B cell (primary cell): ENCODE results near the gene RAB12. TPM values are rescaled to one million over a fixed set of nuclear protein-coding genes. Genes with fewer than 3 reads are reported as not detected.

Source experiments
- ATAC-seq: fragments of 200-7000 bp; cut with Tn5 transposase; one replicate; pipeline ENCODE4 v1.10.0; 2021; ENCODE audit warnings: low read depth, mild to moderate bottlenecking, moderate number of reproducible peaks, moderate library complexity
- CTCF ChIA-PET: fragments of 350-600 bp; sonication (Branson Sonifier 250); formaldehyde crosslinking; loops from one replicate; lab custom pipeline; 2021; ENCODE audit warnings: antibody characterized with exemption, inconsistent platforms; lab: Charles Lee
- POLR2A ChIA-PET: fragments of 350-600 bp; sonication (Branson Sonifier 250); formaldehyde crosslinking; loops from one replicate; lab custom pipeline; 2021; ENCODE audit warnings: antibody characterized with exemption; lab: Charles Lee
- DNase-seq: peaks from one replicate; pipeline ENCODE4 v3.0.0; 2013
- H2AFZ ChIP-seq: 2 replicates; pipeline ENCODE4 v1.6.1; 2012; ENCODE audit warnings: mild to moderate bottlenecking, low read depth, low read length; ENCODE audit not compliant: insufficient read depth, poor library complexity, severe bottlenecking
- H3K27ac ChIP-seq, 2 donors: 1 replicate in 1 of 2; 2 replicates in 1 of 2; pipeline ENCODE4 v1.5.1; 2012 to 2013; ENCODE audit warnings: low read length in 2 of 2, mild to moderate bottlenecking in 2 of 2, moderate library complexity in 1 of 2
- H3K27me3 ChIP-seq, 4 experiments: fragments of 200-600 bp in 1 of 4; sonication (generic) in 1 of 4; replicated peaks in 1 of 4; 1 replicate in 2 of 4; 2 replicates in 2 of 4; pipeline versions ENCODE4 v1.6.1 to v1.7.0; 2013 to 2016; ENCODE audit warnings: low read length in 3 of 4, mild to moderate bottlenecking in 2 of 4, mixed read lengths in 1 of 4, moderate library complexity in 1 of 4; ENCODE audit not compliant: insufficient read depth in 4 of 4, control insufficient read depth in 3 of 4; ENCODE audit errors: control extremely low read depth in 1 of 4
- H3K36me3 ChIP-seq, 2 experiments: replicated peaks in 1 of 2; 1 replicate in 1 of 2; 2 replicates in 1 of 2; pipeline versions ENCODE4 v1.6.1 to v1.7.1; 2013; ENCODE audit warnings: low read length in 1 of 2; ENCODE audit not compliant: insufficient read depth in 2 of 2, control insufficient read depth in 1 of 2; ENCODE audit errors: control extremely low read depth in 1 of 2, extremely low read depth in 1 of 2
- H3K4me1 ChIP-seq, 2 donors: fragments of 200-600 bp in 1 of 2; sonication (generic) in 1 of 2; 1 replicate in 1 of 2; 2 replicates in 1 of 2; pipeline versions ENCODE4 v1.5.1 to v1.6.1; 2013 to 2017; ENCODE audit warnings: low read length in 2 of 2; ENCODE audit not compliant: control insufficient read depth in 2 of 2, insufficient read depth in 2 of 2
- H3K4me2 ChIP-seq: replicated peaks from 2 replicates; pipeline ENCODE3; 2012; ENCODE audit warnings: mild to moderate bottlenecking, low read depth, low read length; ENCODE audit not compliant: poor library complexity, severe bottlenecking
- H3K4me3 ChIP-seq, 5 experiments: fragments of 200-600 bp in 1 of 5; sonication (generic) in 1 of 5; 1 replicate in 3 of 5; 2 replicates in 2 of 5; pipeline versions ENCODE4 v1.5.1 to v1.7.0; 2011 to 2016; ENCODE audit warnings: low read length in 4 of 5, mild to moderate bottlenecking in 4 of 5, low read depth in 2 of 5, control low read depth in 1 of 5, moderate library complexity in 1 of 5; ENCODE audit not compliant: insufficient read depth in 1 of 5; ENCODE audit errors: control extremely low read depth in 1 of 5, extremely low read depth in 1 of 5
- H3K79me2 ChIP-seq: fragments of 200-600 bp; sonication (generic); one replicate; pipeline ENCODE4 v1.6.0; 2016; ENCODE audit warnings: low read length; ENCODE audit not compliant: control insufficient read depth, insufficient read depth
- H3K9ac ChIP-seq: fragments of 200-600 bp; sonication (generic); 2 replicates; pipeline ENCODE4 v1.6.1; 2017; ENCODE audit warnings: mild to moderate bottlenecking, low read length, moderate library complexity
- H3K9me3 ChIP-seq, 3 donors: one replicate each; pipeline versions ENCODE4 v1.6.1 to v1.7.1; 2013; ENCODE audit warnings: low read length in 2 of 3; ENCODE audit not compliant: control insufficient read depth in 2 of 3, insufficient read depth in 1 of 3; ENCODE audit errors: control extremely low read depth in 1 of 3
- H4K20me1 ChIP-seq: 2 replicates; pipeline ENCODE4 v1.6.0; 2012; ENCODE audit warnings: mild to moderate bottlenecking, low read length; ENCODE audit not compliant: insufficient read depth, control insufficient read depth, poor library complexity, severe bottlenecking
- H3K27ac Mint-ChIP-seq: one replicate; pipeline ENCODE4 v1.8.0; 2021; ENCODE audit warnings: mixed read lengths
- H3K27me3 Mint-ChIP-seq: one replicate; pipeline ENCODE4 v1.8.0; 2021; ENCODE audit warnings: mixed read lengths
- H3K4me1 Mint-ChIP-seq: one replicate; pipeline ENCODE4 v1.8.0; 2021; ENCODE audit warnings: mixed read lengths
- H3K4me3 Mint-ChIP-seq: one replicate; pipeline ENCODE4 v1.8.0; 2021; ENCODE audit warnings: mixed read lengths
- H3K9me3 Mint-ChIP-seq: one replicate; pipeline ENCODE4 v1.8.0; 2022; ENCODE audit warnings: mixed read lengths; ENCODE audit not compliant: insufficient read depth
- CTCF ChIP-seq: fragments of 200-600 bp; IDR thresholded peaks from one replicate; pipeline ENCODE4 v1.8.0; 2022; ENCODE audit warnings: antibody characterized with exemption, mild to moderate bottlenecking
- EZH2 ChIP-seq: IDR thresholded peaks from 2 replicates; pipeline ENCODE4 v1.6.1; 2012; ENCODE audit warnings: borderline replicate concordance, low read depth, mild to moderate bottlenecking, moderate library complexity, low read length; ENCODE audit not compliant: insufficient read depth, poor library complexity, severe bottlenecking
- WGBS: methylation state at CpG from one replicate; pipeline ENCODE4 v1.1.5; 2013; ENCODE audit warnings: missing lambda C conversion rate; ENCODE audit not compliant: insufficient coverage; 5-methylcytosine and 5-hydroxymethylcytosine counted together
- intact Hi-C: fragments of 100-400 bp; cut with micrococcal nuclease; formaldehyde crosslinking; loops from one replicate; pipeline ENCODE4 v1.10.0; 2022
- polyA plus RNA-seq: library from polyadenylated mRNA; depleted of rRNA; stranded (reverse); fragments of >200 nt; gene quantifications from 2 replicates; pipeline ENCODE4 v1.2.3, GENCODE V29; 2012
- total RNA-seq, 2 donors: library from RNA; stranded (reverse); fragments of 120-200 nt in 1 of 2; gene quantifications; 1 replicate in 1 of 2; 2 replicates in 1 of 2; pipeline versions ENCODE4 v1.2.3 to v1.2.4, GENCODE V29; 2013 to 2022

Gene RAB12
- total and polyA plus RNA-seq, 2 donors (not counting 1 experiment from before 2014, with no cell fraction given): 12.8 to 38.7 TPM

GRCh38 chr18:8614875-8615274 lies 5.6 kb downstream of the RAB12 start:
- Histone ChIP-seq H4K20me1 (peaks cover 91% of the 10 kb centered on the region), H2AFZ (no peak overlapping the region), H3K36me3 (peaks cover 4 to 10% of the 10 kb centered on the region in 2 experiments), H3K4me1 (peaks cover 44 to 45% of the 10 kb centered on the region in 2 donors), H3K27me3 (no peaks in the 10 kb centered on the region), H3K4me3 (no peak overlapping the region), H3K27ac (no peak overlapping the region), H3K9ac (no peak overlapping the region), H3K4me2 (no peak overlapping the region), H3K9me3 (no peaks in the 10 kb centered on the region), H3K79me2 (peaks cover 99% of the 10 kb centered on the region)
- H3K4me3 Mint-ChIP-seq: no peak overlapping the region
- H3K27me3 Mint-ChIP-seq: no peaks in the 10 kb centered on the region
- ChIA-PET POLR2A (no interaction called here), CTCF (interaction anchor here (1.2 kb wide), 1 partner anchor 9 kb away, joined by 3 read pairs; no protein-coding TSS in a partner anchor)
- peak overlapping the region; percentile 12 for H3K27ac Mint-ChIP-seq
- TF ChIP-seq CTCF (no peak), EZH2 (no peak)
- intact Hi-C loops: loop anchor here (10.0 kb wide), 1 partner anchor 860 kb away; the partner anchor contains the start of gene RALBP1
- H3K9me3 Mint-ChIP-seq: no peaks in the 10 kb centered on the region
- WGBS: 96% methylated on average over 11 of the region's 12 CpGs
- H3K4me1 Mint-ChIP-seq: peaks cover 81% of the 10 kb centered on the region
- ATAC-seq: no peak
- DNase-seq: no peak

GRCh38 chr18:8615397-8616027 lies 6.3 kb downstream of the RAB12 start:
- peaks cover 84% of the 10 kb centered on the region for H4K20me1 ChIP-seq
- no peak overlapping the region for H3K9ac ChIP-seq
- DNase-seq: no peak
- H2AFZ ChIP-seq: no peak overlapping the region
- peaks cover 4 to 10% of the 10 kb centered on the region in 2 experiments for H3K36me3 ChIP-seq
- Mint-ChIP-seq H3K4me3 (no peak overlapping the region), H3K27ac (no peak overlapping the region), H3K4me1 (peaks cover 82% of the 10 kb centered on the region), H3K9me3 (no peaks in the 10 kb centered on the region), H3K27me3 (no peaks in the 10 kb centered on the region)
- ChIA-PET POLR2A (no interaction called here), CTCF (interaction anchor here (0.7 to 1.2 kb wide), 3 partner anchors 8 to 128 kb away, joined by 3 read pairs; no protein-coding TSS in a partner anchor)
- TF ChIP-seq CTCF (no peak), EZH2 (no peak)
- no peak for ATAC-seq
- H3K27me3 ChIP-seq: no peaks in the 10 kb centered on the region
- H3K9me3 ChIP-seq: no peaks in the 10 kb centered on the region
- intact Hi-C loops: loop anchor here (10.0 kb wide), 1 partner anchor 859 kb away; the partner anchor contains the start of gene RALBP1
- 40% methylated on average over 1 of the region's 4 CpGs for WGBS
- no peak overlapping the region for H3K4me3 ChIP-seq
- H3K79me2 ChIP-seq: peaks cover 99% of the 10 kb centered on the region
- H3K27ac ChIP-seq: no peak overlapping the region
- H3K4me1 ChIP-seq: peaks cover 43 to 47% of the 10 kb centered on the region in 2 donors
- H3K4me2 ChIP-seq: no peak overlapping the region
